Measurements from ENCODE around the gene TBC1D8B.

The TBC1D8B gene

DNA sequence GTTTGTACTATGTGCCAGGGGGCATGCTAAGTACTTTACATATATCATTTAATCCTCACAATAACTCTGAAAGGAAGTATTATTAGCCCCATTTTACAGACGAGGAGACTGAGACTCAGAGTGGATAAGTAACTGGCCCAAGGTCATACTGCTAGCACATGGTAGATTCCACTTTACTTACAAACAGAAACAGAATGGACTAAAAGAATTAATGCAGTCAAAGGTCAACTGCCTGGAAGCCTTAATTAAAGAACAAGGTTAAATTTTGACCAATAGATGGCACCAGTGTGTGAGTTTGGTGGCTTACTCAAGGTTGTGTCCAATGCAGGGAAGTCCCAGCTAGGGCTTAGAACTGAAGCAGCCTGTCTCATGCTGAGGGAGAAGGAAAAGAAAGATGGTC lies 96.0 kb downstream of the TBC1D8B start:
- DNase-seq (ENCODE audit: low read depth), result no peak

GRCh38 chrX:106899276-106899675 lies 96.8 kb downstream of the TBC1D8B start:
- DNase-seq (ENCODE audit: low read depth), result no peak

DNA sequence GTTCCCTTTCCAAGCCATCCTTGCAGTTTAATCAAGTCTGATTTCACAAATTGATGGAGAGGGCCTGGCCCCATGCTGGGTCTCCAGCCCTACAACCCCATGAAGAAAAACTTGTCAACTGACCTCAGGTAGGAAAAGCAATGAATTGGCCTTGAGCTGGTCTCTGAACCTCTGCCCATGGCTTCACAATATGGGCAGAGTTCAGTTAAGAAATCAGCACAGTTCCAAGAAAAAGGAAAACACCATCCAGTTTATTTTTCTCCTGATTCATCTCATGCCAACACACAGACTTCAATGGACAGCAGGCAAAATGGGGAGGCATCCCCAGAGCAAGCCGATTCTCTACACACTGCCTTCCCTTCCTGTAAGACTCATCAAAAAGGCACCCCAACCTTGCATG lies 97.4 kb downstream of the TBC1D8B start:
- DNase-seq (ENCODE audit: low read depth), result no peak

- no peak for DNase-seq (ENCODE audit: low read depth)
These were observed 98.9 kb downstream of the TBC1D8B start for GRCh38 chrX:106901341-106901740.

DNA sequence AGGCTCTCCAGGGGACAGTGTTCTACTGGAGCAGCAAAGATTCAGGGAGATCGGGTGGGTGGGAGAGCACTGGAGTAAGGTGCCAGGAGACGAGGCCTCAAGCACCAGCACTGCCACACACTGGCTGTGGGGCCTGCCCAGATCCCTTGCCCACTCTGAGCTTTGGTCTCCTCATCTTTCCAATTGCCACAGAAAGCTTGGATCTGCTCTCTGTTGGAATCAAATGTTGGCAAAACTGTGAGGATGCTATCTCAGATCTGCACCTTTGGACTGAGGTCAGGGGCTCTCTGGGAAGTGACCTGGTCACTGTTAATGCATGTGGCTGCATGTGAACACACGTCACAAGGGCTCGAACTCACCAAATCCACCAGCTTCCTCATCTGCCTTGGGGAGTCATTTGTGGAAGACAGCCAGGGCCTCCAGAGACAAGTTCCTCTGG lies 99.3 kb downstream of the TBC1D8B start:
- no peak for DNase-seq (ENCODE audit: low read depth)

DNA sequence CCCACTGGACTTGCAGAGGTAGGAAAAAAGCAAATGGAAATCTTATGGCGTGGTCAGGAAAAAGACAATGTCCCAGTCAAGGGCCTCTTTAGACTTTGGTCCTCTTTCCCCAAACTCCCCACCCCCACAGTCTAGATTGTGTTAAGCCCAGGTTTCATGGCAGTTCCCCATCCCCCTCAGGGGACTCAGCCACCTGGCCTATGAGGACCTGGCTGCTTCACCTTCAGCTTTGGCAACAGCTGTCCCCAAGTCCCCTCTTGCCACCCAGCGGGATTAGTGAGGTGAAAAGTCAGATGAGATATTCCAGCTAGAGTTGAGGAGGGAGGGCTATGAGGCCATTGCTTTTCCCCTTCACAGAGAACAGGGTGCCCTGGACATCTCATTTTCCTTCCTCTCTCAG lies 100.2 kb downstream of the TBC1D8B start:
- DNase-seq (ENCODE audit: low read depth), result no peak

DNA sequence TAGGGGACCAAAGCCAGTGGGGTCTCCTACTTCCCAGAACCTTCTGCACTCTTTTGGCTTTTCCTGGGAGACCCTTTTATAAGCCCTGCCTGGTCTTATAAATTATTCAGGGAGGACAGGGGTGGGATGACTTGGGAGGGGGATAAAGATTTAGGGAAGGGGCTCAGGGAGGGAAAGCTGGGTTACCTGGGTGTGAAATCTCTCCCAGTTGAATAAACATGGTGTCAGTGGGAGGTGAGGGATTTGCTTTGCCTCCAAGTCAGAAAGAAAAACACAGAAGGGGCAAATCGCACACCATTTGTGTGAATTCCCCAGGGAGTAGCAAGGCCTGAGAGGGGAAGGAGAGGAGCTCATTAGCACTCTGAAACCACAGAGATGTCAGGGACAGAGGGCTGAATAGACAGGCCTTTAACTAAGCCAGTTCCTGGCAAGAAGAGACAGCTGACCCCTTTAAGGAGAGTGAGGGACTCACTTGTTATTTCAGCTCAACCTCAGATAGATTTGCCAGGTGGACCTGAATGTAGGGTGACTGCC lies 100.9 kb downstream of the TBC1D8B start, which contains the start of gene RIPPLY1:
RIPPLY1 (minus strand) TSS at position 51 of the 534 bp plus-strand sequence. CDS start 54 bp downstream, outside the sequence.
- DNase-seq (ENCODE audit: low read depth), result no peak

DNA sequence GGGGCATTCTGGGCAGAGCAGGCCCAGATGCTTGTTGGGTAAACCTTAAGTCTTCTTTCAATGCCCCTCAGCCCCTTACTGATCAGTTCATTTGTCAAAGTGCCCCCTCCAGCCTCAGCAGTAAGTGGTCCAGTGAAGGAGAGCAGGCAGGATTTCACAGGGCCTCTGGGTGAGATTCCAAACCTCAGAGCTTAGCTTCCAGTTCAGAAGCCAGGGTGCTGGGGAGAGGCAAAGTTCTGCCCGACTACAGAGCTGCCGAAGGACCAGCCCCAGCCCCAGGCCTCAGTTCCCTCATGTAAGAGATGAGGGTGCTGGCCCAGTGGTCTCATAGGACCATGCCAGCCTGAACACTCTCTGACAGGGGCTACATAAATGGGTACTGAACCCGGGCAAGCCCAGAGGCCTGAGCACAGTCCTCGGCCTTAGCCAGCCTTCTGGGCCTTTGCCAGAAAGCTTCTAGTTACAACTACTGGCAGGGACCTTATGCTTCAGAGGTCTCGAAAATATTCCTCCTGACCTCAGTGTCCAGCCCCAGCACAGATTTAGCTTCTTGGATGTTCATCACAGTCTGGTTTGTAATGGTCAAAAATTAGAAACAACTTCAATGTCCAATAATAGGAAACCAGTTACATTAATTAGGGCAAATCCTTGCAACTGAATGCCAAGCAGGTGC lies 101.5 kb downstream of the TBC1D8B start:
- no peak for DNase-seq (ENCODE audit: low read depth)

DNA sequence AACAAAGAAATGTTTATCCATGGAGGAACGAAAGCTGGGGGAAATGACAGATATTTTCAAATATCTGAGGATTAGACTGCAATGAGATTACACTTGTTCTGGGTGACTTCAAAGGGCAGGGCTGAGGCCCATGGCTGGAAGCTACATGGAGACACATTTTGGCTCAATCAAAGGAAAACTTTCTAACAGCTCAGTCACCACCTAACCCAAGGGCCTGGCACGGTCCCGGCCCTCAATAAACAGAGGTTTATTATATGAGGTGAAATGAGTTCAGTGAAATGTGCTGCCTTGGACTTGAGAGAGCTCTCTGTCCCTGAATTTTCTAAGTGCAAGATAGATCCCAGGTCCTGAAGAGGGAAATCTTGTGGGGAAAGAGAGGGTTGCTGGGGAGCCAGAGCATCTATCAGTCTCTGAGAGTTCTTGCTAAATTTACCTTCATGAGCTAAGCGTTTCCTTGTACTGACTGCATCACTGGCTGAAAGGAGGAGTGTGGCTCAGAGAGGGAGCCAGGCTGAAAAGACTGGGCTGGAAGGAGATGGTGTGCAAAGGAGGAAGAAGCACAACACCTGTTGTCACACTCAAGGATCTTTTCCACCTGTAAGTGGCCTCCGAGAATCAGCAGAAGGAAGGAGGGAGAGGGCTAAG lies 102.7 kb downstream of the TBC1D8B start:
- no peak for DNase-seq (ENCODE audit: low read depth)

GRCh38 chrX:106906361-106906760 lies 103.9 kb downstream of the TBC1D8B start:
- DNase-seq (ENCODE audit: low read depth), result no peak

DNA sequence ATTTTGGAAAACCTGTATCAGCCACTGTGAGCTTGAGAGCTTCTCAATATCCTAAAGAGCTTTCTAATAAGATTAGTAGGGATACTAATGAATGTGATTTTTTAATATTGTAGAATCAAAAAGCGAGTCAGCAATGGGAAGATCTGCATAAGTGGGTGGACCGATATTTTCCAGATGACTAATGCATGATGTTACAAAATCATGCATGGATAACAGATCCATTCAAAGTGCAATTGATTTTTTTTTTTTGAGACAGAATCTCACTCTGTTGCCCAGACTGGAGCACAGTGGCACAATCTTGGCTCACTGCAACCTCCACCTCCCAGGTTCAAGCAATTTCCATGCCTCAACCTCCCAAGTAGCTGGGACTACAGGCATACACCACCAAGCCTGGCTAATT lies 110.4 kb downstream of the TBC1D8B start:
- DNase-seq (ENCODE audit: low read depth), result no peak

DNA sequence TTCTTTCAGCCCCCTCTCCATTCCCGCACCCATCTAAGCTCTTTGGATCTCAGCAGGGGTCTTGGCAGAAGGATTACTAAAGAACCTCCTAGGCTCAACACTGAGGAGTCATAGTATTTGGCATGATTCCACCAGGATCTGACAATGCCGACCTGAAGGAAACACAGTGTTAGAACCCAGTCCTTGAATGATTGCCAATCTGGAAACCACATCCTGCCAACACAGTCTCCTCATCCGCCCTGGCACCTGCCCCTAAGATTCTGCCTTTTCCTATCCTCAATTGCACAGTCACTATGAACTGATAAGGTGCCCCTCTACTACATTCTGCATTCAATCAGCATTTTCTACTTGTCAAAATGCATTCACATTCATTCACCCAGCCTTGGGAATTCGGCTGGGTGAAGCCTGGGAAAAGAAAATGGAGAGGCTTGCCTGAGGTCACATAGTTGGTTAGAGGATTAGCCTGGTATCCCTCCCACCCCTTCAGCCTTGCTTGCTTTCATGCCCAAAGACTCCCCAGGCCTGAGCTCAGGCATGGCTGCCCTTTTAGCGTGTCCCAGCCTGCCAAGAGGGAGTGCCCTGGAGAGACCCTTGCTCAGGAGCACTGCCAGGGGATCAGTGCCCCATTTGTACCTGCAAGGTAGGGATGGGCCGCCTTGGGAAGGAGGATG lies 115.5 kb downstream of the TBC1D8B start:
- DNase-seq (ENCODE audit: low read depth), result no peak

DNA sequence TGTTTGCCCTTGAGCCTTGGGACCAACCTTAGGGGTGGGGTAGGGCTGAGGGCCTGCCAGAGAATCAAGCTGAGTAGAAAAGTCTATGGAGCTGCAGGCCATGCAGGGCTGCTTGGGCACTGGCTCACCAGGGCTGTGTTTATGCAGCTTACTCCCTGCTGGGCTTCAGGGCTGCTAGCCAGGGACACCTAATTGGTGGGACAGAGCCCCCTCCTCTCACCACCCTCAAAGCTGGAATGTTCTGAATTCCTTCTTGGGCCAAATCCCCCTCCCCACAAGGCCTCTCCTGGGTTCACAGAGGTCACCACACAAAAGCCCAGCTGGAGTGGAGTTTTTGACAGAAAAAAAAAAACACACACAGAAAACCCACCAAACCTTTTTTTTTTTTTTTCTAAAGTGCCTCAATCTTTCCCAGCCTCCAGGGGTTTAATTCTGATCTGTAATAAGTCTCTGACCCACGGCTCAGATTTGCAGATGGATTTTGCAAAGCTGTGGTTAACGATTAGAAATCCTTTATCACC lies 117.5 kb downstream of the TBC1D8B start, which contains the start of gene CLDN2:
CLDN2 (plus strand) TSS at position 471 of the 521 bp plus-strand sequence. CDS start 7,827 bp downstream, outside the sequence.
- no peak for DNase-seq (ENCODE audit: low read depth)

DNA sequence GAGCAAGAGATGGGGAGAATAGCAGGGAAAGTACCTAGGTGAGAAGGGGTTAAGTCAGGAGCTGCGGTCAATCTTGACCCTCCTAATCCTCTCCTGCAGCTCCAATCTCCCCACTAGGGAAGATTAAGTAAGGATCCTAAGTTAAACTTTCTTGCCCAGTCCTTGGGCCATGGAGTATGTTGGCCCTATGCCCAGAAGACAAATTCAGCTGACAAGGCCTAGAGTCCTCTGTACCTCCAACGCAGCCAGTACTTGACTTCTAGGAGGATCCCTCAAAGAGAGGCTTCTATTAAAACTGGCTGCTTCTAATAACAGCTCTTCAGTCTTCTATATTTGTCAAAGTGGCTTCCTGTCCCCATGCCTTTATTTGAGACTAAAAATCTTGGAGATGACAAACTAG lies 119.2 kb downstream of the TBC1D8B start:
- DNase-seq (ENCODE audit: low read depth), result no peak
